A673 (cell line): Measurements from ENCODE around the gene F7. TPM values are rescaled to one million over a fixed set of nuclear protein-coding genes. Genes with fewer than 3 reads are reported as not detected.

Experiments used
- BruUV-seq: library from RNA; stranded (reverse); fragments of 400-500 nt; replicated peaks from 2 replicates; lab custom pipeline; 2021; lab: Mats Ljungman, UMichigan
- CTCF ChIA-PET: fragments of 300-600 bp; sonication (Branson Sonifier 250); formaldehyde crosslinking; loops from one replicate; lab custom pipeline; 2022; ENCODE audit warnings: antibody characterized with exemption; lab: Charles Lee
- POLR2A ChIA-PET: fragments of 300-600 bp; sonication (Branson Sonifier 250); formaldehyde crosslinking; loops from one replicate; lab custom pipeline; 2022; ENCODE audit warnings: antibody characterized with exemption; ENCODE audit not compliant: low non-redundant PET; lab: Charles Lee
- DNase-seq: peaks from one replicate; pipeline ENCODE4 v3.0.0-alpha.2; 2015; ENCODE audit warnings: low spot score
- H3K27ac ChIP-seq: fragments of 200-600 bp; sonication (generic); 2 replicates; pipeline ENCODE4 v1.5.1; 2016; ENCODE audit warnings: mixed run types, low read depth, mild to moderate bottlenecking, mixed read lengths, antibody characterized with exemption, low read length; ENCODE audit not compliant: poor library complexity, severe bottlenecking
- H3K27me3 ChIP-seq: fragments of 200-600 bp; sonication (generic); replicated peaks from 2 replicates; pipeline ENCODE4 v1.6.1; 2017; ENCODE audit warnings: mixed run types, low read depth, mild to moderate bottlenecking, mixed read lengths, antibody characterized with exemption, low read length; ENCODE audit not compliant: insufficient read depth, poor library complexity
- H3K36me3 ChIP-seq: fragments of 200-600 bp; sonication (generic); 2 replicates; pipeline ENCODE4 v1.6.1; 2016; ENCODE audit warnings: mixed run types, mild to moderate bottlenecking, mixed read lengths, antibody characterized with exemption, low read length; ENCODE audit not compliant: insufficient read depth, poor library complexity, severe bottlenecking
- H3K4me1 ChIP-seq: fragments of 200-600 bp; sonication (generic); 2 replicates; pipeline ENCODE4 v1.6.1; 2017; ENCODE audit warnings: mixed run types, mild to moderate bottlenecking, mixed read lengths, antibody characterized with exemption, low read length; ENCODE audit not compliant: insufficient read depth, poor library complexity, severe bottlenecking
- H3K4me3 ChIP-seq: fragments of 200-600 bp; sonication (generic); 2 replicates; pipeline ENCODE4 v1.5.1; 2016; ENCODE audit warnings: low read depth, mixed run types, mild to moderate bottlenecking, mixed read lengths, low read length; ENCODE audit not compliant: poor library complexity, severe bottlenecking
- H3K9me3 ChIP-seq: fragments of 200-600 bp; sonication (generic); 2 replicates; pipeline ENCODE4 v1.6.1; 2016; ENCODE audit warnings: mixed run types, low read depth, mild to moderate bottlenecking, mixed read lengths, antibody characterized with exemption, low read length; ENCODE audit not compliant: poor library complexity, severe bottlenecking
- CTCF ChIP-seq: fragments of 300-800, 200-600 bp; sonication (generic); conservative IDR thresholded peaks from 2 replicates; pipeline ENCODE4 v1.5.1; 2017; ENCODE audit warnings: low read depth, mild to moderate bottlenecking, antibody characterized with exemption, low read length, moderate library complexity, mixed read lengths
- EZH2 ChIP-seq: fragments of 200-600 bp; sonication (generic); IDR thresholded peaks from 2 replicates; pipeline ENCODE4 v1.6.1; 2017; ENCODE audit warnings: borderline replicate concordance, low read depth, mild to moderate bottlenecking, mixed read lengths, antibody characterized with exemption, low read length; ENCODE audit not compliant: poor library complexity, severe bottlenecking
- intact Hi-C: fragments of 100-400 bp; cut with micrococcal nuclease; formaldehyde crosslinking; loops from one replicate; pipeline ENCODE4 v1.10.0; 2022; ENCODE audit not compliant: unreplicated experiment
- total RNA-seq: library from RNA; stranded (reverse); gene quantifications from 2 replicates; pipeline ENCODE4 v1.2.3, GENCODE V29; 2021

The F7 gene
- total RNA-seq, 1 experiment from 2014 or later = not detected

GRCh38 chr13:113080361-113080831 is 25.2 kb upstream of the F7 start:
- DNase-seq = no peak
- Histone ChIP-seq H3K36me3 (no peaks in the 10 kb centered on the region), H3K27ac (no peak overlapping the region), H3K4me3 (no peak overlapping the region), H3K4me1 (peaks cover 4% of the 10 kb centered on the region), H3K9me3 (no peaks in the 10 kb centered on the region), H3K27me3 (no peaks in the 10 kb centered on the region)
- ChIA-PET CTCF (no interaction called here), POLR2A (no interaction called here)
- TF ChIP-seq CTCF (no peak), EZH2 (no peak)
- intact Hi-C loops = no loop called here
- BruUV-seq = no TSS peak

GRCh38 chr13:113080901-113081521 is 24.6 kb upstream of the F7 start:
- BruUV-seq = no TSS peak
- H3K4me1 ChIP-seq = peaks cover 4% of the 10 kb centered on the region
- H3K27ac ChIP-seq = no peak overlapping the region
- DNase-seq = no peak
- no peaks in the 10 kb centered on the region for H3K27me3 ChIP-seq
- ChIA-PET POLR2A (no interaction called here), CTCF (no interaction called here)
- intact Hi-C loops = no loop called here
- no peak overlapping the region for H3K4me3 ChIP-seq
- no peak for TF ChIP-seq CTCF
- TF ChIP-seq EZH2 = no peak
- H3K36me3 ChIP-seq = no peaks in the 10 kb centered on the region
- no peaks in the 10 kb centered on the region for H3K9me3 ChIP-seq

- Histone ChIP-seq H3K36me3 (no peaks in the 10 kb centered on the region), H3K27me3 (no peaks in the 10 kb centered on the region), H3K9me3 (no peaks in the 10 kb centered on the region), H3K27ac (no peak overlapping the region), H3K4me3 (no peak overlapping the region), H3K4me1 (peaks cover 4% of the 10 kb centered on the region)
- no peak for DNase-seq
- BruUV-seq = no TSS peak
- intact Hi-C loops = no loop called here
- ChIA-PET CTCF (no interaction called here), POLR2A (no interaction called here)
- no peak for TF ChIP-seq CTCF
Measured at GRCh38 chr13:113082198-113083021, 23.2 kb upstream of the F7 start.
